Loucy (cell line): ENCODE results near the gene CACNA1C.

Experiments
- CTCF ChIP-seq: fragments of 200-600 bp; sonication (generic); conservative IDR thresholded peaks from 2 replicates; pipeline ENCODE4 v1.5.1; 2014; ENCODE audit warnings: mild to moderate bottlenecking, antibody characterized with exemption, low read length
- EZH2phosphoT487 ChIP-seq: fragments of 200-600 bp; IDR thresholded peaks from 2 replicates; pipeline ENCODE4 v1.6.1; 2018; ENCODE audit warnings: antibody characterized with exemption, mild to moderate bottlenecking, moderate library complexity, borderline replicate concordance

GRCh38 chr12:2405039-2405438 lies 352.3 kb downstream of the CACNA1C start:
- no peak for TF ChIP-seq CTCF
- TF ChIP-seq EZH2phosphoT487 = no peak
